K562 (cell line): Measurements from ENCODE around the gene PLCD1. TPM values are rescaled to one million over a fixed set of nuclear protein-coding genes. Genes with fewer than 3 reads are reported as not detected.

Experiments
- ATAC-seq: fragments of 200-7000 bp; cut with Tn5 transposase; 3 replicates; pipeline ENCODE4 v1.9.1; 2020; ENCODE audit warnings: moderate library complexity
- BruUV-seq: library from RNA; stranded (reverse); fragments of 400-500 nt; replicated peaks from 2 replicates; lab custom pipeline; 2021; lab: Mats Ljungman, UMichigan
- CTCF ChIA-PET: fragments of 300-600 bp; formaldehyde crosslinking; extraction: SDS; loops from one replicate; lab custom pipeline; 2021; ENCODE audit warnings: low intra/inter-chr PET ratio; lab: Yijun Ruan, JAX
- POLR2A ChIA-PET: fragments of 300-600, 350-650 bp; sonication (Branson Sonifier 250); formaldehyde crosslinking; extraction: SDS; loops from one replicate; lab custom pipeline; 2021; ENCODE audit warnings: antibody characterized with exemption, inconsistent platforms; lab: Yijun Ruan, JAX
- DNase-seq, 4 experiments: peaks; one replicate each; pipeline versions ENCODE4 v3.0.0 to v3.0.0-alpha.2; 2011 to 2018; ENCODE audit warnings: low spot score in 3 of 4, mixed read lengths in 3 of 4; ENCODE audit errors: extremely low read depth in 1 of 4
- FAIRE-seq: peaks from 2 replicates; lab custom pipeline; 2011; peaks lifted over from hg19 to GRCh38; lab: Jason Lieb, UNC
- H2AFZ ChIP-seq: 2 replicates; pipeline ENCODE4 v1.6.0; 2011; ENCODE audit warnings: low read depth, low read length, control low read depth, inconsistent platforms
- H3K27ac ChIP-seq: fragments of 200-600 bp; 3 replicates; pipeline ENCODE4 v1.8.0; 2011; ENCODE audit warnings: low read depth, mild to moderate bottlenecking, control low read depth, inconsistent platforms, low read length, moderate library complexity, mixed read lengths; ENCODE audit errors: extremely low read depth
- H3K27me3 ChIP-seq, 2 experiments: fragments of 300-600 bp in 1 of 2; 2 replicates in 1 of 2; 3 replicates in 1 of 2; pipeline versions ENCODE4 v1.6.0 to v1.8.0; 2011; ENCODE audit warnings: inconsistent platforms in 2 of 2, low read length in 2 of 2, mild to moderate bottlenecking in 1 of 2, mixed read lengths in 1 of 2, moderate library complexity in 1 of 2; ENCODE audit not compliant: control insufficient read depth in 2 of 2, insufficient read depth in 2 of 2
- H3K36me3 ChIP-seq: fragments of 300-600 bp; 3 replicates; pipeline ENCODE4 v1.8.0; 2011; ENCODE audit warnings: mild to moderate bottlenecking, low read length, inconsistent platforms; ENCODE audit not compliant: control insufficient read depth, insufficient read depth
- H3K4me1 ChIP-seq, 2 experiments: fragments of 200-600 bp in 1 of 2; replicated peaks in 1 of 2; 2 replicates in 1 of 2; 3 replicates in 1 of 2; pipeline versions ENCODE4 v1.5.1 to v1.8.0; 2011; ENCODE audit warnings: inconsistent platforms in 2 of 2, low read length in 2 of 2, mild to moderate bottlenecking in 1 of 2, mixed read lengths in 1 of 2, moderate library complexity in 1 of 2; ENCODE audit not compliant: control insufficient read depth in 2 of 2, insufficient read depth in 2 of 2
- H3K4me2 ChIP-seq: 2 replicates; pipeline ENCODE4 v1.6.1; 2011; ENCODE audit warnings: low read length, control low read depth, inconsistent platforms, mixed read lengths; ENCODE audit not compliant: insufficient read depth
- H3K4me3 ChIP-seq: fragments of 200-600 bp; sonication (generic), shearing (Covaris generic); 2 replicates; pipeline ENCODE4 v1.5.1; 2016; ENCODE audit warnings: control low read depth, inconsistent platforms
- H3K79me2 ChIP-seq: fragments of 200-600 bp; 3 replicates; pipeline ENCODE4 v1.8.0; 2011; ENCODE audit warnings: low read length, inconsistent platforms; ENCODE audit not compliant: control insufficient read depth, insufficient read depth
- H3K9ac ChIP-seq, 2 experiments: 2 replicates each; pipeline versions ENCODE4 v1.6.0 to v1.6.1; 2011; ENCODE audit warnings: low read depth in 2 of 2, low read length in 2 of 2, control low read depth in 1 of 2, inconsistent platforms in 1 of 2, mild to moderate bottlenecking in 1 of 2, mixed read lengths in 1 of 2; ENCODE audit not compliant: insufficient read depth in 1 of 2
- H3K9me1 ChIP-seq: one replicate; pipeline ENCODE4 v1.6.0; 2011; ENCODE audit warnings: inconsistent platforms, mild to moderate bottlenecking, low read length, moderate library complexity; ENCODE audit not compliant: control insufficient read depth, insufficient read depth
- H3K9me3 ChIP-seq: replicated peaks from 2 replicates; pipeline ENCODE4 v1.5.1; 2011; ENCODE audit warnings: low read depth, low read length, inconsistent platforms; ENCODE audit not compliant: control insufficient read depth, insufficient read depth
- H4K20me1 ChIP-seq: replicated peaks from 2 replicates; pipeline ENCODE4 v1.6.1; 2011; ENCODE audit warnings: low read length, inconsistent platforms, mixed read lengths; ENCODE audit not compliant: control insufficient read depth, insufficient read depth
- CSDE1 ChIP-seq, 2 experiments: fragments of 450-650 bp; IDR thresholded peaks; 2 replicates each; pipeline ENCODE4 v1.6.1; 2016; ENCODE audit warnings: mild to moderate bottlenecking in 1 of 2
- DACH1 ChIP-seq: fragments of 450-650 bp; IDR thresholded peaks from 2 replicates; pipeline ENCODE4 v1.6.1; 2018; ENCODE audit not compliant: partially characterized antibody
- JUN ChIP-seq, 2 experiments: sonication (generic) in 1 of 2; formaldehyde crosslinking in 1 of 2; IDR thresholded peaks; 2 replicates each; pipeline versions ENCODE4 v1.6.1 to v1.8.0; 2012 to 2022; ENCODE audit warnings: borderline replicate concordance in 2 of 2, mild to moderate bottlenecking in 2 of 2, improper control_type of control experiment in 1 of 2, low read depth in 1 of 2, low read length in 1 of 2, missing genetic modification reagents in 1 of 2
- PHTF2 ChIP-seq: fragments of 250-450 bp; sonication (Bioruptor Pico); IDR thresholded peaks from 2 replicates; pipeline ENCODE4 v1.5.0; 2021; ENCODE audit warnings: mild to moderate bottlenecking
- RBM39 ChIP-seq: fragments of 200-400 bp; formaldehyde crosslinking; optimal IDR thresholded peaks from 2 replicates; pipeline ENCODE3; 2018; ENCODE audit warnings: low read depth, low read length
- RNF219 ChIP-seq: fragments of 250-450 bp; sonication (Bioruptor Pico); IDR thresholded peaks from 2 replicates; pipeline ENCODE4 v1.5.0; 2022; ENCODE audit warnings: mild to moderate bottlenecking
- ZBTB40 ChIP-seq, 2 experiments: fragments of 450-650 bp in 1 of 2; sonication (generic) in 1 of 2; formaldehyde crosslinking in 1 of 2; IDR thresholded peaks; 2 replicates each; pipeline versions ENCODE4 v1.7.1 to v1.9.0; 2016 to 2022; ENCODE audit warnings: inconsistent platforms in 1 of 2, mild to moderate bottlenecking in 1 of 2, missing genetic modification reagents in 1 of 2
- ZNF23 ChIP-seq: fragments of 250-450 bp; sonication (Bioruptor Pico); IDR thresholded peaks from 2 replicates; pipeline ENCODE4 v1.4.0; 2020; ENCODE audit warnings: mild to moderate bottlenecking
- ZNF384 ChIP-seq: IDR thresholded peaks from 2 replicates; pipeline ENCODE4 v1.6.1; 2012; ENCODE audit warnings: low read depth, low read length, improper control_type of control experiment
- WGBS: fragments of 100-300 bp; shearing (Covaris generic); methylation state at CpG from one replicate; pipeline ENCODE4 v1.1.6; 2016; ENCODE audit warnings: low coverage, mixed read lengths; ENCODE audit not compliant: insufficient coverage; ENCODE audit errors: missing lambda C conversion rate; 5-methylcytosine and 5-hydroxymethylcytosine counted together
- in situ Hi-C: fragments of 300-500 bp; cut with MboI; formaldehyde crosslinking; loops from 4 replicates; pipeline ENCODE4 v1.15.0; 2018; ENCODE audit warnings: inconsistent platforms, mixed read lengths
- intact Hi-C: fragments of 100-400 bp; cut with micrococcal nuclease; formaldehyde crosslinking; loops from 2 replicates; pipeline ENCODE4 v1.14.2; 2022
- polyA plus RNA-seq, 8 experiments: library from polyadenylated mRNA; depleted of rRNA in 4 of 8; stranded (reverse) in 5 of 8; unstranded in 3 of 8; fragments of >200 nt; fragmentation: Nextera tagmentation in 2 of 8; fragmentation: Illumina TruSeq in 1 of 8; extraction: Ambion mirVana in 2 of 8; extraction: Trizol in 1 of 8; gene quantifications; 2 replicates each; pipeline versions ENCODE4 v1.2.1 to v1.2.3, GENCODE V29; 2011 to 2014; ENCODE audit warnings: inconsistent platforms in 1 of 8, missing spikeins in 1 of 8
- total RNA-seq, 7 experiments: library from RNA; depleted of rRNA in 6 of 7; stranded (reverse); fragments of >200 nt in 6 of 7; fragmentation: Illumina TruSeq in 2 of 7; extraction: Trizol in 2 of 7; gene quantifications; 2 replicates each; pipeline versions ENCODE4 v1.2.1 to v1.2.3, GENCODE V29; 2011 to 2021; ENCODE audit warnings: low replicate concordance in 1 of 7

PLCD1 gene
- total and polyA plus RNA-seq, 9 of the 15 experiments (the other 6 are each of a cell fraction or from before 2014, with no cell fraction given): 5.4 to 209 (median 116) TPM

- peaks cover 10 to 49% of the 10 kb centered on the region in 2 experiments for H3K4me1 ChIP-seq
- BruUV-seq: no TSS peak
- H3K4me3 ChIP-seq: no peak overlapping the region
- intact Hi-C loops (loop anchor here (1.0 kb wide), 2 partner anchors 30 to 36 kb away; no protein-coding TSS in a partner anchor), in situ Hi-C loops (no loop called here)
- no peak overlapping the region for H3K4me2 ChIP-seq
- no peaks in the 10 kb centered on the region for H3K79me2 ChIP-seq
- H3K9me3 ChIP-seq: no peaks in the 10 kb centered on the region
- DNase-seq (no peak), ATAC-seq (peak; percentile 3), FAIRE-seq (no peak)
- peaks cover 14% of the 10 kb centered on the region for H4K20me1 ChIP-seq
- no peaks in the 10 kb centered on the region for H3K27me3 ChIP-seq
- no peak overlapping the region for H2AFZ ChIP-seq
- H3K9me1 ChIP-seq: peaks cover 6% of the 10 kb centered on the region
- H3K36me3 ChIP-seq: peaks cover 75% of the 10 kb centered on the region
- no peak overlapping the region; the same call in 2 of the 3 replicates for H3K27ac ChIP-seq
- WGBS: 59% methylated on average over 9 of the region's 11 CpGs
- H3K9ac ChIP-seq: peak overlapping the region in 1 of 2 experiments; percentile 4; a peak in 2 of 4 replicates
- POLR2A ChIA-PET: interaction anchor here (0.5 to 1.2 kb wide), 8 partner anchors 10 to 184 kb away, joined by 3 to 4 read pairs (median 3); no protein-coding TSS in a partner anchor
- CTCF ChIA-PET: interaction anchor here (0.6 to 5.0 kb wide), 7 partner anchors 28 to 996 kb away, joined by 3 to 62 read pairs (median 5); partner anchors contain the start of gene DLEC1
- TF ChIP-seq ZBTB40 (IDR thresholded peaks at IDR 0.05) (no peak), ZBTB40 (CRISPR knock-in tag; IDR thresholded peaks at IDR 0.05) (no peak), RNF219 (no peak), RBM39 (no peak), ZNF384 (no peak), JUN (IDR thresholded peaks at IDR 0.05; ENCODE audit: borderline replicate concordance, low read depth, low read length) (no peak), JUN (CRISPR knock-in tag; IDR thresholded peaks at IDR 0.05; ENCODE audit: borderline replicate concordance) (0 out of 2 replicates have a peak, but pooled peaks have one; percentile 46), CSDE1 (IDR thresholded peaks at IDR 0.05) (no peak), ZNF23 (CRISPR knock-in tag) (no peak), PHTF2 (CRISPR knock-in tag) (no peak), DACH1 (no peak)
Observed at GRCh38 chr3:38003817-38004414, 25.5 kb downstream of the PLCD1 start.
